Measurements from ENCODE around the gene NONO.
"Not testable (repeated sequence)": the region's sequence is repeated elsewhere in the genome, so short reads cannot be mapped to it uniquely, and the experiment has no call there.

The NONO gene

DNA sequence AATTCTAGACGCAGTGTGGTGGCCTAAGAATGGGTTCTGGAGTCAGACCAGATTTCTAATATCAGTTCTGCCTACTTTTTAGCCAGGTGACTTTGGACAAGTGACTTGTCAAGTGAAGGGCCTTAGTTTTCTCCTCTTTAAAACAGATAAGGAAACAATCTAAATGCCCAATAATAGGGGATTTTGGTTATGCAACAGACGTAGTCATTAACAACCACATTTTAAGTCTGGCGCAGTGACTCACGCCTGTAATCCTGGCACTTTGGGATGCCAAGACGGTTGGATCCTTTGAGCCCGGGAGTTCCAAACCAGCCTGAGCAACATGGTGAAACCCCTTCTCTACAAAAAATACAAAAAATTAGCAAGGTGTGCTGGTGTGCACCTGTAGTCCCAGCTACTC is 27.4 kb upstream of the NONO start:
- no peak for DNase-seq (ENCODE audit: low read depth)
- no peak overlapping the region for H3K4me3 ChIP-seq (ENCODE audit: low read depth, low read length)
- TF ChIP-seq, protein P1, sequence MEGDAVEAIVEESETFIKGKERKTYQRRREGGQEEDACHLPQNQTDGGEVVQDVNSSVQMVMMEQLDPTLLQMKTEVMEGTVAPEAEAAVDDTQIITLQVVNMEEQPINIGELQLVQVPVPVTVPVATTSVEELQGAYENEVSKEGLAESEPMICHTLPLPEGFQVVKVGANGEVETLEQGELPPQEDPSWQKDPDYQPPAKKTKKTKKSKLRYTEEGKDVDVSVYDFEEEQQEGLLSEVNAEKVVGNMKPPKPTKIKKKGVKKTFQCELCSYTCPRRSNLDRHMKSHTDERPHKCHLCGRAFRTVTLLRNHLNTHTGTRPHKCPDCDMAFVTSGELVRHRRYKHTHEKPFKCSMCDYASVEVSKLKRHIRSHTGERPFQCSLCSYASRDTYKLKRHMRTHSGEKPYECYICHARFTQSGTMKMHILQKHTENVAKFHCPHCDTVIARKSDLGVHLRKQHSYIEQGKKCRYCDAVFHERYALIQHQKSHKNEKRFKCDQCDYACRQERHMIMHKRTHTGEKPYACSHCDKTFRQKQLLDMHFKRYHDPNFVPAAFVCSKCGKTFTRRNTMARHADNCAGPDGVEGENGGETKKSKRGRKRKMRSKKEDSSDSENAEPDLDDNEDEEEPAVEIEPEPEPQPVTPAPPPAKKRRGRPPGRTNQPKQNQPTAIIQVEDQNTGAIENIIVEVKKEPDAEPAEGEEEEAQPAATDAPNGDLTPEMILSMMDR (conservative IDR thresholded peaks at IDR 0.05; ENCODE audit: low read depth, low read length) = no peak

DNA sequence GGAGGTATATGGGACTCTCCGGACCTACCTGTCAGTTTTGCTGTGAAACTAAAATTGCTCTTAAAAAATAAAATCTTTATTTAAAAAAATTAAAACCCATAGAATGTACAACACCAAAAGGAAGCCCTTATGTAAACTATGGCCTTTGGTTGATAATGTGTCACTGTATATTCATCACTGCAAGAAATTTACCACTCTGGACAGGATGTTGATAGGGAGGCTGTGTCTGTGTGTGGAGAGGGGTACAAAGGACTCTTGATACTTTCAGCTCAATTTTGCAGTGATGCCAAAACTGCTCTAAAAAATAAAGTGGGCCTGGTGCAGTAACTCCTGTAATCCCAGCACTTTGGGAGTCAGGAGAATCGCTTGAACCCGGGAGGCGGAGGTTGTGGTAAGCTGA is 26.6 kb upstream of the NONO start:
- TF ChIP-seq, protein P1 (conservative IDR thresholded peaks at IDR 0.05; ENCODE audit: low read depth, low read length) = no peak
- DNase-seq (ENCODE audit: low read depth) = no peak
- no peak overlapping the region for H3K4me3 ChIP-seq (ENCODE audit: low read depth, low read length)

DNA sequence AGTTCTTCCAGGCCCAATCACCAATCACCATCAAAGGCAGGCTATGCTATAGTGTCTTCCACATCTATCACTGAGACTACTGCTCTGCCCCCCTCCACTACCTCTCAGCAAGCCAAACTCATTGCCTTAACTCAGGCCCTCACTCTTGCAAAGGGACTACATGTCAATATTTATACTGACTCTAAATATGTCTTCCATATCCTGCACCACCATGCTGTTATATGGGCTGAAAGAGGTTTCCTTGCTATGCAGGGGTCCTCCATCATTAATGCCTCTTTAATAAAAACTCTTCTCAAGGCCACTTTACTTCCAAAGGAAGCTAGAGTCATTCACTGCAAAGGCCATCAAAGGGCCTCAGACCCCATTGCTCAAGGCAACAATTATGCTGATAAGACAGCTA is 14.8 kb upstream of the NONO start:
- H3K4me3 ChIP-seq (ENCODE audit: low read depth, low read length); DNase-seq (ENCODE audit: low read depth): not testable (repeated sequence)

DNA sequence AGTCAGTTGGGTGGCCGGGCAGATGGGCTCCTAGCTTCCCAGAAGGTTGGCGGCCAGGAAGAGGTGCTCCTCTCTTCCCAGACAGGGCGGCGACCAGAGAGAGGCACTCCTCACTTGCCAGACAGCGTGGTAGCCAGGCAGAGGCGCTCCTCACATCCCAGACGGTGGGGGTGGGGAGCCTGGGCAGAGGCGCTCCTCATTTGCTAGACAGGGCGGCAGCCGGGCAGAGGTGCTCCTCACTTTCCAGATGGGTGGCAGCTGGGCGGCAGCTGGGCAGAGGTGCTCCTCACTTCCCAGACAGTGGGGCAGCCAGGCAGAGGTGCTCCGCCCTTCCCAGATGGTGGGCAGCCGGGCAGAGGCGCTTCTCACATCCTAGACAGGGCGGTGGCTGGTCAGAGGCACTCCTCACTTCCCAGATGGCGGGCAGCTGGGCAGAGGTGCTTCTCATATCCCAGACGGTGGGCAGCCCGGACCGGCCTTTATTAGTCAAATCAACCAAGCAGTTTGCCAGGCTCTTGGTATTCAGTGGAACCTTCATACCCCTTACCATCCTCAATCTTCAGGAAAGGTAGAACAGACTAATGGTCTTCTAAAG is 13.5 kb upstream of the NONO start:
- TF ChIP-seq, protein P1 (conservative IDR thresholded peaks at IDR 0.05; ENCODE audit: low read depth, low read length) = no peak
- no peak for DNase-seq (ENCODE audit: low read depth)
- no peak overlapping the region for H3K4me3 ChIP-seq (ENCODE audit: low read depth, low read length)

DNA sequence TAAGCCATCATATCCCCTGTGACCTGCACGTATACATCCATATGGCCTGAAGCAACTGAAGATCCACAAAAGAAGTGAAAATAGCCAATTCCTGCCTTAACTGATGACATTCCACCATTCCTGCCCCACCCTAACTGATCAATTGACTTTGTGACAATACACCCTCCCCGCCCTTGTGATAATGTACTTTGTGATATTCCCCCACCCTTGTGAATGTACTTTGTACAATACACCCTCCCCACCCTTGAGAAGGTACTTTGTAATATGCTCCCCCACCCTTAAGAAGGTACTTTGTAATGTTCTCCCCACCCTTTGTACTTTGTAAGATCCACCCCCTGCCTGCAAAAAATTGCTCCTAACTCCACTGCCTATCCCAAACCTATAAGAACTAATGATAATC is 11.1 kb upstream of the NONO start:
- DNase-seq (ENCODE audit: low read depth); H3K4me3 ChIP-seq (ENCODE audit: low read depth, low read length): not testable (repeated sequence)

DNA sequence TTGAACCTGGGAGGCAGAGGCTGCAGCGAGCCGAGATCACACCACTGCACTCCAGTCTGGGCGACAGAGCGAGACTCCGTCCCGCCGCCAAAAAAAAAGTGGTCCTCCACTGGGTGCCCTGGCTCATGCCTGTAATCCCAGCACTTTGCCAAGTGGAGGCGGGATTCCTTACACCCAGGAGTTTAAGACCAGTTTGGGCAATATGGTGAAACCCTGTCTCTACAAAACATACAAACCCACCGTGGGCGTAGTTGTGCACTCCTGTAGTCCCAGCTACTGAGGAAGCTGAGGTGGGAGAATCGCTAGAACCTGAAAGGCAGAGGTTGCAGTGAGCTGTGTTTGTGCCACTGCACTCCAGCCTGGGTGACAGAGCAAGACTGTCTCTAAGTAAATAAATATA is 2.1 kb upstream of the NONO start:
- not testable (repeated sequence) for H3K4me3 ChIP-seq (ENCODE audit: low read depth, low read length); DNase-seq (ENCODE audit: low read depth)

DNA sequence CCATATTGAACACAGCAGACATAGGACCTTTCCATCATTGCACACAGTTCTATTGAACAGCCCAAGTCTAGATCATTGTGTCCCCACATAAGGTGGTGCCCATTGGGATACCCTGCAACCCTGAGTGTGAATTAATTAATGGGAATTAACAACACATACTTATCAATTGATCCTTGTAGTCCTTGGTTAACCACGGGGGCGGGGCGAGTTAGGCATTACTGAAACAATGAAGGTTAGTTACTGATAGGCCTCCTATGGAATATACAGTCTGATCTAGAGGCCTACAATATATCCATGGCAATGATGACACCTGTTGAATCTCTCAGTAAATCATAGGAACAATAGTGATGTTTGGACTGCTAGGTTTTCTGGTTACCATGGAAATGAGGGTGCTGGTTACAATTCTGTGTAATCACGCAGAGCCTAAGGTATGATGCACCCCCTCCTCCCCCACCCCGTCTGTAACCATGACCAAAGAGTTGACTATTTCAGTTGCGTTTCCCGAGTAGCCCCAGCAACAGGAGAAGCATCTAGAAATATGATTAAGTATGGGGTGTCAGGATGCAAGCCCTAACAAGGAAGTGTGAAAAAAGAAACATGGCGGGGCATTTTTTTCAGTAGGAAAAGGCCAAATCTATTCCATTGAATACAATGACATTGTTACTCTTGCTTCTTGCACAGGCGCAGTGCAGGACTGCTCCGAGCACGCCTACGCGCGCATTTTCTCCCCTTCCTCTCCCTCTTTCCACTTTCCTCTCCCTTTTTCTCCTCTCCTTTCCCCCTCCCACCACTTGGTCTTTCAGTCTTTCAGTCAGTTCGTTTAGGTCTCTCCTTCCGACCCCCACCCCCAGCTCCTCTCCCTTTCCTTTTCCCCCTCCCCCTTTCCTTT is 677 bp upstream of the NONO start:
- DNase-seq (ENCODE audit: low read depth) = peak; percentile 56
- TF ChIP-seq, protein P1 (conservative IDR thresholded peaks at IDR 0.05; ENCODE audit: low read depth, low read length) = no peak
- H3K4me3 ChIP-seq (ENCODE audit: low read depth, low read length) = peak overlapping the region; percentile 53

DNA sequence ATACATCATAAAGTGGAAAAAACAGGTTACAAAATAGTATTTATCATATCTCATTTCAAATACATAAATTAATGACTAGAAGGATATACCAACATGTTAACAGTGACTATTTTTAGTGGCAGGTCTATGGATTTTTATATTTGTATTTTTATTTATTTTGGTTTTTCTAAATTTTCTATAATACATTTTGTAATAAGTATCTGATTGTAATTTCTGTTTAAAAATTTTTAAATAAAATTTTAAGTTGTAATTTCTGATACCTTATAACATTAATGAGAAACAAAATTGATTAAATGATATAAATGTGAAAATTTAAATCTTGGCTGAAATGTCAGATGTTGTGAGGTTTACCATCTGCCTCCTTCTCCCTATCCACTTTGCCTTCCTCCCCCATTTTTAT is 2.5 kb downstream of the NONO start:
- no peak for DNase-seq (ENCODE audit: low read depth)

More for the DNA sequence above, 2.5 kb downstream of the NONO start:
- TF ChIP-seq, protein P1 (conservative IDR thresholded peaks at IDR 0.05; ENCODE audit: low read depth, low read length) = no peak
- H3K4me3 ChIP-seq (ENCODE audit: low read depth, low read length) = peak overlapping the region; percentile 74

Measured in choroid plexus epithelial cell (primary cell).